Activated naive CD4-positive, alpha-beta T cell treated with anti-CD3 and anti-CD28 coated beads, Interleukin-2, amount 10 ng/mL, durations not matched to agents 7 days and 5 days (primary cell): Measurements from ENCODE around the gene GRK5.

Experiments used
- CTCF ChIA-PET: fragments of 350-600 bp; sonication (Branson Sonifier 250); formaldehyde crosslinking; loops from one replicate; lab custom pipeline; 2021; ENCODE audit warnings: antibody characterized with exemption; lab: Charles Lee
- DNase-seq: peaks from one replicate; pipeline ENCODE4 v3.0.0-alpha.2; 2020
- H3K27ac Mint-ChIP-seq: one replicate; pipeline ENCODE4 v1.8.0; 2021; ENCODE audit warnings: mild to moderate bottlenecking, moderate library complexity, mixed read lengths
- H3K27me3 Mint-ChIP-seq: one replicate; pipeline ENCODE4 v1.8.0; 2021; ENCODE audit warnings: mild to moderate bottlenecking, mixed read lengths
- H3K36me3 Mint-ChIP-seq: one replicate; pipeline ENCODE4 v1.8.0; 2021; ENCODE audit warnings: mixed read lengths
- H3K4me1 Mint-ChIP-seq: one replicate; pipeline ENCODE4 v1.8.0; 2021; ENCODE audit warnings: mixed read lengths
- H3K4me3 Mint-ChIP-seq: one replicate; pipeline ENCODE4 v1.8.0; 2021; ENCODE audit warnings: mild to moderate bottlenecking, moderate library complexity, mixed read lengths
- H3K9me3 Mint-ChIP-seq: one replicate; pipeline ENCODE4 v1.8.0; 2021; ENCODE audit warnings: mixed read lengths

Gene GRK5

GRCh38 chr10:119342335-119342734 lies 135.0 kb downstream of the GRK5 start:
- Mint-ChIP-seq H3K4me3 (no peak overlapping the region), H3K27ac (no peak overlapping the region), H3K4me1 (peaks cover 30% of the 10 kb centered on the region), H3K36me3 (peaks cover 11% of the 10 kb centered on the region), H3K9me3 (no peaks in the 10 kb centered on the region), H3K27me3 (no peaks in the 10 kb centered on the region)
- CTCF ChIA-PET, result interaction anchor here (1.0 kb wide), 1 partner anchor 13 kb away, joined by 3 read pairs; no protein-coding TSS in a partner anchor
- no peak for DNase-seq

DNA sequence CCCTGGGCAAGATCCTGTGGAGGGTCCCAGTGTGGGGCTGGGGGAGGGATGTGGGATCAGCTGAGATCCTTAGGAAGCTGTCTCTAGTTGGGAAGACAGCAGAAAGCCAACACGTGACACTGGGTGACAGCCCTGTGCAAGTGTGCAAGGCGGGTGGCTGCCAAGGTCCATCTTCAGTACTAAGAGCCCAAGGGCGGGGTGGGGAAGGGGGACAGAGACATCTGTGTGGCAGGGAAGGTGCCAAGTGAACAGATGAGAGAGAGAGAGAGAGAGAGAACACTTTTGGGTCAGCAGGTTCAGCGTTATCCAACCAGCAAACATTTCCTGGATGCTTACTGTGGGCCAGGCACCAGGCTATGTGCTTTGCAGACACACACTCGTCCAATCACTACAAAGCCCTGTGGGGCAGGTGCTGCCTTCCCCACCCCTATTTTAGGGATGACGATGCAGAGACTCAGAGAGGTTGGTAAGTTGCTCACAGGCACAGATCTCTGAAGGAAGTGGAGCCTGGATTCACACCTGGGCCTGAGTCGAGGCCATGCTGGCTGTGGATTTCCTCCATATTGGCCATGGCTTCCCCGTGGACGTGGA lies 135.7 kb downstream of the GRK5 start:
- peaks cover 28% of the 10 kb centered on the region for H3K4me1 Mint-ChIP-seq
- DNase-seq, result no peak
- CTCF ChIA-PET, result interaction anchor here (1.0 kb wide), 1 partner anchor 13 kb away, joined by 3 read pairs; no protein-coding TSS in a partner anchor
- H3K9me3 Mint-ChIP-seq, result peaks cover 1% of the 10 kb centered on the region
- H3K36me3 Mint-ChIP-seq, result peaks cover 15% of the 10 kb centered on the region
- H3K4me3 Mint-ChIP-seq, result no peak overlapping the region
- H3K27ac Mint-ChIP-seq, result no peak overlapping the region
- H3K27me3 Mint-ChIP-seq, result no peaks in the 10 kb centered on the region

DNA sequence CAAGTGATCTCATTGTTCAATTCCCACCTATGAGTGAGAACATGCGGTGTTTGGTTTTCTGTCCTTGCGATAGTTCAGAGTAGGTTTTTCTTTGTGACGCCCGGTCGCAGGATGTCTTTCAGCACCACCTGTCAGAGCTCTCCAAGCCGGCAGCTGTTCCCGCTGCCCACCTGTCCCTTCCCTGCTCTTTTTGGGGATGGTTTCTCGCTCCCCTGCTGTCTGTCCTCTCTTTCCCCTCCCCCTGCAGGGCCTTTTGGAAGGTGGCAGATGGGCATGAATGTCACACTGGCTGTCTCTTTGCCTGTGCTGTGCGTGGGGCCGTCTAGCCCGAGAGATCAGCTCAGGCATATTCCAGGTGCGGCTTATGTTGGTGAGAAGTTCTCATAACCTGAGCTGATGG lies 137.0 kb downstream of the GRK5 start:
- H3K27ac Mint-ChIP-seq, result no peak overlapping the region
- peaks cover 2% of the 10 kb centered on the region for H3K9me3 Mint-ChIP-seq
- no peak for DNase-seq
- no peak overlapping the region for H3K4me3 Mint-ChIP-seq
- H3K36me3 Mint-ChIP-seq, result peaks cover 22% of the 10 kb centered on the region
- no peaks in the 10 kb centered on the region for H3K27me3 Mint-ChIP-seq
- H3K4me1 Mint-ChIP-seq, result peaks cover 28% of the 10 kb centered on the region
- CTCF ChIA-PET, result no interaction called here

DNA sequence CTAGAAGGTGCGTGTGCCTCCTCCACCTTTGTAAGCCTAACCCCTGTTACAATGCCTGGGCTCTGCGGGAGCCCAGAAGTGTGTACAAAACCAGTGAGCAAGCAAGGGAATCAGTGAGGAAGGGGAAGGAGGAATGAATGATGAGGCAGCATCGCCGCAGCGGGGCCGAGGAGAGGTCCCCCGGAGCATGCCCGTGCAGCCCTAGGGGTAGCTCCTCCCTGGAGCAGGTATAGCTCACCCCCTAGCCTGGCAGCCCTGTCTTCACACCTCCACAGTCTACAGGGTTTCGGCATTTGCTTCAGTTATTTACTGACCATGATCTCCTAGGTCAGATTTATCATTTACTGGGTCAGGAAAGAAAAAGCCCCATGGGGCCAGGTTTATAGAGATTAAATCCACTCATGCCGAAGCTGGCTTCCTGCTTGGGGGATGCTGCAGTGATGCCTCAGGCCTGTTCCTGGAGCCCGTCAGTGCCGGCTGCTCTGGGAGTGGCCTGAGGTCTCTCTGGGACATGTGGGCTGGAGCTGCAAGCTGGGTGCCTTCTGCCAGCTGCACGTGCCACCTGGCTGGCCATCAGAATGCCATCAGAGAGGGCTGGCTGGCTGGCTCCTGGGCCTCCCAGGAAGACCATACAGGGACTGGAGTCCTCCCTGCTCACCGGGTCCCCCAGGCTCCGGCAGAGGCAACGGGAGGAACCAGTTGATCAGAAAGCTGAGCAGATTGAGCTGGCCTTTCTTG lies 138.9 kb downstream of the GRK5 start:
- DNase-seq, result no peak
- Mint-ChIP-seq H3K4me1 (peaks cover 22% of the 10 kb centered on the region), H3K9me3 (peaks cover 11% of the 10 kb centered on the region), H3K27ac (no peak overlapping the region), H3K36me3 (peaks cover 31% of the 10 kb centered on the region), H3K4me3 (no peak overlapping the region), H3K27me3 (no peaks in the 10 kb centered on the region)
- CTCF ChIA-PET, result no interaction called here

DNA sequence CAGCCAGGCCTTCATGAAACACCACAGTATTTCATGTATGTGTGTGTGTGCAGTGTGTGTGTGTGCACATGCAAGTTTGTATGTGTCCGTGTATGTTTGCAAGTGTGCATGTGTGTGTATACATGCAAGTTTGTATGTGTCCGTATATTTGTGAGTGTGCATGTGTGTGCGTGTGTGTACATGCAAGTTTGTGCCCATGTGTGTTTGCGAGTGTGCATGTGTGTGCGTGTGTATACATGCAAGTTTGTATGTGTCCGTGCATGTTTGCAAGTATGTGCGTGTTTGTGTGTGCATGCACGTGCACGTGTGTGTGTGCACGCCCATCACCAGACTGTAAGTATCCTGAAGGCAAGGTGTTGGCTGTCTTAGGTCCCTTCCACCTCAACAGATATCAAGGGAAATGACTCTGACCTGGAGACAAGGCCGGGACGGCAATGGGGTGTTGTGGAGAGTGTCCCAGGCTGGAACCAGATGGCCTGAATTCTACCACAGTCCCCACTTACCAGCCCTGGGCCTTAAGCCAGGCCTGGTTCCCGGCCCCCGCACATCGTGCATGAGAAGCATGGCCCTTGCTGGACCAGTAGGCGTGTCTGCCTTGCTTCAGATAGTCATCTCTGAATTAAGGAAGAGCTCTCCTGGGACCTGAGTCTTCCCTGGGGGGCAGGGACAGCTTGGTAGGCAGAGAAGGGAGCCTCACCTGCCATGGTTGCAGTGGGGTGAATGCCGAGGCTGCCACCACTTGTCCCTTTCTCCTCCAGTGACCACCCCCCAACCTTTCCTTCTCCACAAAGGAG lies 140.0 kb downstream of the GRK5 start:
- H3K9me3 Mint-ChIP-seq, result peaks cover 21% of the 10 kb centered on the region
- no peaks in the 10 kb centered on the region for H3K27me3 Mint-ChIP-seq
- H3K4me3 Mint-ChIP-seq, result no peak overlapping the region
- no peak for DNase-seq
- H3K4me1 Mint-ChIP-seq, result peaks cover 14% of the 10 kb centered on the region
- H3K27ac Mint-ChIP-seq, result no peak overlapping the region
- peaks cover 38% of the 10 kb centered on the region for H3K36me3 Mint-ChIP-seq
- CTCF ChIA-PET, result no interaction called here

- peaks cover 25% of the 10 kb centered on the region for H3K9me3 Mint-ChIP-seq
- peaks cover 44% of the 10 kb centered on the region for H3K36me3 Mint-ChIP-seq
- peaks cover 13% of the 10 kb centered on the region for H3K4me1 Mint-ChIP-seq
- no peak overlapping the region for H3K4me3 Mint-ChIP-seq
- no peak overlapping the region for H3K27ac Mint-ChIP-seq
- H3K27me3 Mint-ChIP-seq, result no peaks in the 10 kb centered on the region
- DNase-seq, result no peak
- CTCF ChIA-PET, result no interaction called here
These were observed 140.7 kb downstream of the GRK5 start for GRCh38 chr10:119348106-119348505.

DNA sequence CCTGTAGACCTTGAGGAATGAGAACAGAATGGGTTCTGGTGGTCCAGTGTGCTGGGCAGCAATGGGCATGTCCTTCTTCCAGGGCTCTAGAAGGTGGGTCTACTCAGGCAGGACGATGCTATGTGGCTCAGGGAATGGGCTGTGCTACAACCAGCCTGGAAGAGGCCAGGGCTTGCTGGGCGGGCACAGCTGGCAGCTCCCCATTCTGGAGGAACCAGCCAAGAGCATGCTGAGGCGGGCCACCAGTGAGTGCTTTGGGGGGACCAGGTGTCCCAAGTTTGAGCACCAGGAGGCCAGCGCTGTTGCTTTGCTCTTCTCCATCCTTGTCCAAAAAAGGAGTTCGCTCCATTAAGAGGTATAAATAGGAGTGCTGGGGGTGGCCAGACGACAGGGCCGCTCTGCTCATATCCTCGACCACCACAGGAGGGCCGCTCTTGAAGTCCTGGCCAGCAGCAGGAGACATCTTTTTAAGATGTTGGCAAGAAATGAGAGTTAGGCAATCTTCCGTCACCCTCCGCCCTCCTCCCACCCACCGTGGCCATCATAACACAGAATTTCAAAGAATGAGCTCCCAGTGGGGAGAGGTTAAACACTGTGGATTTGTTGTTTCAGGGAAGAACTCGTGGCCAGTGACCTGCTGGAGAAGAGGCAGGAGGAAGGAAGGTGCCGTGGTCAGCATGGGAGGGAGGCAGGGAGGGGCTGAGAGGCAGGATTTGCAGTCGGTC lies 141.3 kb downstream of the GRK5 start:
- Mint-ChIP-seq H3K4me1 (peaks cover 13% of the 10 kb centered on the region), H3K9me3 (peaks cover 25% of the 10 kb centered on the region), H3K27ac (no peak overlapping the region), H3K4me3 (no peak overlapping the region), H3K27me3 (no peaks in the 10 kb centered on the region), H3K36me3 (peaks cover 44% of the 10 kb centered on the region)
- no peak for DNase-seq
- CTCF ChIA-PET, result no interaction called here

DNA sequence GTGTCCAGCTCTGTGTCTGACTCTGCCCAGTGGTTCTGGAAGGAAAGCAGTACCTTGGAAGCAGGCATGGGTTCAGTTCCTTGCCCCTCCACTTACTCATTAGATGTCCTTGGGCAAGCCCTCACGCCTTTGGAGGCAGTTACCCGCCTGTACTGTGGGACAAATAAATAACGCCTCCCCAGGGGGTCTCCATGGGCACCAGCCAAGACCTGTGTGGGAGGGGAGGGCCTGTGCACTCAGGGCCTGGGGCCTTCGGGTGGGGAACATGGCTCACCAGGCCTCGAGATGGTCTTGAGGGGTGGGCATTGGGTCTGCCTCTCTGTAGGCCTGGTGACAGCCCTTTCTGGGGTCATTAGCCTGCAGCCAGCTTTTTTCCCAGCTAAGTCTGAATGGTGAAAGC lies 142.0 kb downstream of the GRK5 start:
- Mint-ChIP-seq H3K27ac (no peak overlapping the region), H3K9me3 (peaks cover 25% of the 10 kb centered on the region), H3K36me3 (peaks cover 44% of the 10 kb centered on the region), H3K4me3 (no peak overlapping the region), H3K27me3 (no peaks in the 10 kb centered on the region), H3K4me1 (peaks cover 9% of the 10 kb centered on the region)
- no peak for DNase-seq
- CTCF ChIA-PET, result no interaction called here

- DNase-seq, result no peak
- H3K4me3 Mint-ChIP-seq, result no peak overlapping the region
- H3K4me1 Mint-ChIP-seq, result peaks cover 4% of the 10 kb centered on the region
- H3K27ac Mint-ChIP-seq, result no peak overlapping the region
- peaks cover 45% of the 10 kb centered on the region for H3K36me3 Mint-ChIP-seq
- no peaks in the 10 kb centered on the region for H3K27me3 Mint-ChIP-seq
- peaks cover 25% of the 10 kb centered on the region for H3K9me3 Mint-ChIP-seq
- CTCF ChIA-PET, result no interaction called here
These were observed 142.6 kb downstream of the GRK5 start for GRCh38 chr10:119349937-119350501.

DNA sequence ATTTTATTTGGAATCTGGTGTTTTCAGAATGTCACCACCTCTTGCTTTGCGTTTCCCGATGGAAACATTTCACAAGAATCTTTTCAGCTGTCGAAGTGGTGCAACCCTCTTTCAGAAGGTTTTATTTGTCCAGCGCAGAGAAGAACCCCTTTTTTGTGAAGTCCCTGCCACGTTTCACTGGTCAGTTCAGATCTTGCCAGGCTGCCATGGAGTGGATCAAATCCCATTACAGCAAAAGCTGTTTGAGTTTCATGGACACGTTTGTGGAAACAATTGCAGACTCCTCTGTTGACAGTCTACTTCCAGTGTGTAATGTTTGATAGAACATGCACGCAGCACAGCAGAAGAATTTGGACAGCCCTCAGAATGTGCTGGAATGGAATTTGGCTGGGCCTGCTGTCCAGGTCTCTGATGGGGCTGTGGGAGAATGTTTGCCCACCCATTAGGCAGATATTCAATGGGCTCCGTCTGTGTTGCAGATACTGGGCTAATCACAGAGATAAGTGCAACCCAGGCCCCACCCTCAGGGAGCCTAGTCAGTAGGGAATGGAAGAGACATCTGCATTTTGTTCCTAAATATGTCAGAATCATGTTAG lies 143.2 kb downstream of the GRK5 start:
- H3K27me3 Mint-ChIP-seq, result no peaks in the 10 kb centered on the region
- no peak for DNase-seq
- CTCF ChIA-PET, result no interaction called here

GRCh38 chr10:119351189-119351588 lies 143.8 kb downstream of the GRK5 start:
- H3K9me3 Mint-ChIP-seq, result peaks cover 32% of the 10 kb centered on the region
- H3K27me3 Mint-ChIP-seq, result no peaks in the 10 kb centered on the region
- DNase-seq, result no peak
- CTCF ChIA-PET, result interaction anchor here (0.6 to 1.4 kb wide), 3 partner anchors 10 to 145 kb away, joined by 3 to 5 read pairs (median 3); no protein-coding TSS in a partner anchor
- H3K4me3 Mint-ChIP-seq, result no peak overlapping the region
- H3K36me3 Mint-ChIP-seq, result peaks cover 50% of the 10 kb centered on the region
- no peaks in the 10 kb centered on the region for H3K4me1 Mint-ChIP-seq
- no peak overlapping the region for H3K27ac Mint-ChIP-seq

More for the DNA sequence above, 143.2 kb downstream of the GRK5 start:
- Mint-ChIP-seq H3K4me1 (no peaks in the 10 kb centered on the region), H3K9me3 (peaks cover 26% of the 10 kb centered on the region), H3K4me3 (no peak overlapping the region), H3K36me3 (peaks cover 44% of the 10 kb centered on the region), H3K27ac (no peak overlapping the region)

GRCh38 chr10:119352042-119352441 lies 144.7 kb downstream of the GRK5 start:
- Mint-ChIP-seq H3K36me3 (peaks cover 58% of the 10 kb centered on the region), H3K27ac (no peak overlapping the region), H3K9me3 (peaks cover 39% of the 10 kb centered on the region), H3K27me3 (no peaks in the 10 kb centered on the region), H3K4me1 (no peaks in the 10 kb centered on the region), H3K4me3 (no peak overlapping the region)
- DNase-seq, result no peak
- CTCF ChIA-PET, result interaction anchor here (0.6 to 1.4 kb wide), 3 partner anchors 10 to 146 kb away, joined by 3 to 5 read pairs (median 3); no protein-coding TSS in a partner anchor

DNA sequence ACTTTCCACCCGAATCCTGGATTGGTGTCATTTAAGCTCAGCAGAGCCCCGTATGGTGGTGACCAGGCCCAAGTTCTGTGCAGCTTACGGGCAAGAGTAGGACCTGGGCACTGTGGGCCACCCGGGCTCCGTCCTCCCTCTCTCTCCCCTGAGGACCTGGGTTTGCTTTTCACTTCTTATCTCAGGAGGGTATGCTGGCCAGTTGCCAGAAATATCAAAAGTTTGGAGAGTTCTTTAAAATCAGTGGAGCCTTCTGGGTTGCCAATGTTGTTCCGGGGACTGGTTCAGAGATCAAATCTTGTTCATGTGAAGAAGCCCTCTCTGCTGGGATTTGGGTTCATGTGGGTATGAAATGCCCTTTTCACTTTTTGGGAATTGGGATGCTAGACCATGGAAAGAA lies 145.4 kb downstream of the GRK5 start:
- H3K4me1 Mint-ChIP-seq, result no peaks in the 10 kb centered on the region
- H3K27me3 Mint-ChIP-seq, result no peaks in the 10 kb centered on the region
- CTCF ChIA-PET, result interaction anchor here (1.4 kb wide), 1 partner anchor 146 kb away, joined by 3 read pairs; no protein-coding TSS in a partner anchor
- no peak overlapping the region for H3K27ac Mint-ChIP-seq
- peaks cover 62% of the 10 kb centered on the region for H3K36me3 Mint-ChIP-seq
- no peak overlapping the region for H3K4me3 Mint-ChIP-seq
- H3K9me3 Mint-ChIP-seq, result peaks cover 43% of the 10 kb centered on the region
- DNase-seq, result no peak
